ENCODE measurements around the gene TMEM232. TPM values are rescaled to one million over a fixed set of nuclear protein-coding genes. Genes with fewer than 3 reads are reported as not detected.
"Not testable (repeated sequence)": the region's sequence is repeated elsewhere in the genome, so short reads cannot be mapped to it uniquely, and the experiment has no call there.

Gene TMEM232
- polyA plus RNA-seq, 4 donors: 5.8 to 9.3 (median 7.9) TPM

DNA sequence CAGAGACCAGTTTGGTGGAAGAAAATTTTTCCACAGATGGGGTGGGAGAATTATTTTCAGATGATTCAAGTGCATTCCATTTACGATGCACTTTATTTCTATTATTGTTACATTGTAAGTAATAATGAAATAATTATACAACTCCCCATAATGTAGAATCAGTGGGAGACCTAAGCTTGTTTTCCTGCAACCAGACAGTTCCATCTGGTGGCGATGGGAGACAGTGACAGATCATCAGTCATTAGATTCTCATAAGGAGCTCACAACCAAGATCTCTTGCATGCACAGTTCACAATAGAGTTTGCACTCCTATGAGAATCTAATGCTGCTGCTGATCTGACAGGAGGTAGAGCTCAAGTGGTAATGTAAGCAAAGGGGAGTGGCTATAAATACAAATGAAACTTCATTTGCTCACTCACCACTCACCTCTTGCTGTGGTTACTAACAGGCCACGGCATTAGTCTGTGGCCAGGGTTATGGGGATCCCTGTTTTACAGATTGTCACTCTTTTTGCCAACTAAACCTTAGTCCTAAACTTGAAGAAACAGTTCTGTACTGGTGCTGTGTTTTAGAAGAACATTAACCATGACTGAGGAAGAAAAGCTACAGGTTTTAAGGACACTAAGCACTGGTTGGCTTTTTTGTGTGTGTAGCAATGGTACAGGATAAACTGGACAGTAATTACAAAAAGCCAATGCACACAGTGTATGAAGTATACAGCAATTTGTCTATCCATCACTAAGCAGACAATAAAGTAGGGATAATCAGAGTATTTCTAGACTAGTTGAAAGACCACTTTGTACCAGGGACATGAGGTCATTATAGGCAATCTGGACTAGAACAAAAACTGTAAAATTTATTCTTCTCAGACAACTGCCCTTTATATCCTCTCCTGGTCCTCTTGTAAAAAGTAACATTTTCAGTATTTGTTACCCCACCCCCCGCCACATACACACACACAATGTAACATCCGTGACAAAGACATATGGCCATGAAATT lies 9.9 kb downstream of the TMEM232 start:
- no peak for DNase-seq (ENCODE audit: low read depth in 4 of 4, low spot score in 3 of 4)

GRCh38 chr5:110707260-110707844 lies 19.1 kb downstream of the TMEM232 start:
- DNase-seq (ENCODE audit: low read depth in 4 of 4, low spot score in 3 of 4): no peak

DNA sequence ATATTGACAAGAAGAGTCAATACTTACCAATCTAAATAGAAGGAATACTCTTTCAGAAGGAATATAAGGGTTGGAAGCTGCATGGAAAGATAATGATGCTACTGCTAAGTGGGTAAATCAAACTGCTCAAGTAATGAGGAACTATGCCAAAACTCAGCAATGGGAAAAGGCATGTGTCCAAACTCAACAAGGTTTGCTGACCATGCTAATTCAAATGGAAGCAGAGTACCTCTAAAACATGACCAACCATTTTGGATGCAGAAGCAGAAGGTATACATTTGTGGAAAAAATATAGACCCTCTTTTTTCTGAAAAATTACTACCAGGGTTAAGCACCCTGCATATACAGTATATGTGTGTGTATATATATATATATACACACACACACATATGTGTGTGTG lies 21.1 kb downstream of the TMEM232 start:
- DNase-seq (ENCODE audit: low read depth in 4 of 4, low spot score in 3 of 4): no peak

- DNase-seq (ENCODE audit: low read depth in 4 of 4, low spot score in 3 of 4): no peak
These were observed 23.0 kb downstream of the TMEM232 start for GRCh38 chr5:110703481-110703880.

- DNase-seq (ENCODE audit: low read depth in 4 of 4, low spot score in 3 of 4): no peak
These were observed 23.8 kb downstream of the TMEM232 start for GRCh38 chr5:110702704-110703103.

GRCh38 chr5:110702300-110702699 lies 24.2 kb downstream of the TMEM232 start:
- no peak for DNase-seq (ENCODE audit: low read depth in 4 of 4, low spot score in 3 of 4)

GRCh38 chr5:110692669-110693068 lies 33.8 kb downstream of the TMEM232 start:
- not testable (repeated sequence) for DNase-seq (ENCODE audit: low read depth in 4 of 4, low spot score in 3 of 4)

GRCh38 chr5:110690587-110690986 lies 35.9 kb downstream of the TMEM232 start:
- not testable (repeated sequence) for DNase-seq (ENCODE audit: low read depth in 4 of 4, low spot score in 3 of 4)

- DNase-seq (ENCODE audit: low read depth in 4 of 4, low spot score in 3 of 4): no peak
These were observed 39.0 kb downstream of the TMEM232 start for GRCh38 chr5:110687485-110687884.

DNA sequence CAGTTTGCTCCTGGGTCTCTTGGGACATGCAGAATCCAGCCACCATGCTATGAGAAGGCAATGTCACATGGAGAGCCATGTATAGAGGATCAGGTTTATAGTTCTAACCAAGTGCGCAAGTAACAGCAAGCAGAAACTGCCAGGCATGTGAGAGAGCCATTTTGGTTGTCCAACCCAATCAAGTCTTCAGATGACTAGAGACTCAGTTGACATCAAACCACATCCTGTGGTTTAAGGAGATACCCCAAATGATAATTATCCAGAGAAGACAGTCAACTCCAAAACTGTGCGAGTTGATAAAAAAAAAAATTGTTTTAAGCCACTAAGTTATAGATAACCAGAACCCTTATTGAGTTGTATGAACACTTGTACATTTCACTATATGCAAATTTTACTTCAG lies 40.2 kb downstream of the TMEM232 start:
- DNase-seq (ENCODE audit: low read depth in 4 of 4, low spot score in 3 of 4): no peak

- DNase-seq (ENCODE audit: low read depth in 4 of 4, low spot score in 3 of 4): no peak
These were observed 44.5 kb downstream of the TMEM232 start for GRCh38 chr5:110681953-110682352.

GRCh38 chr5:110681109-110681508 lies 45.4 kb downstream of the TMEM232 start:
- DNase-seq (ENCODE audit: low read depth in 4 of 4, low spot score in 3 of 4): no peak

GRCh38 chr5:110676554-110676953 lies 49.9 kb downstream of the TMEM232 start:
- not testable (repeated sequence) for DNase-seq (ENCODE audit: low read depth in 4 of 4, low spot score in 3 of 4)

GRCh38 chr5:110665184-110665726 lies 61.2 kb downstream of the TMEM232 start:
- no peak for DNase-seq (ENCODE audit: low read depth in 4 of 4, low spot score in 3 of 4)

DNA sequence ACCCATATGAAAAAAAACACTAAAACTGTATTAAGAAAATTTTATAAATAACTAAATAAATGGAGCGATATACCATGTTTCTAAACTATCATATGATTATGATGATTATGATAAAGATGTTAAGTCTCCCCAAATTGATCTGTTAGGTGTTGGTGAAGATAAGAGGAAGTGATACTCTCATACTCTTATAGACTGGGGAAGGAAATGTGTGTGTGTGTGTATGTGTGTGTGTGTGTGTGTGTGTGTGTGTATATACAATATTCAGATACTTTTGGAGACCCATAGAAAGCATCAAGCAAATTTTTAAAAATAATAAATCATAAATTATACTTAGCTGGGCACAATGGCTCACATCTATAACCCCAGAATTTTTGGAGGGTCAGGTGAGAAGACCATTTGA lies 62.9 kb downstream of the TMEM232 start:
- no peak for DNase-seq (ENCODE audit: low read depth in 4 of 4, low spot score in 3 of 4)

DNA sequence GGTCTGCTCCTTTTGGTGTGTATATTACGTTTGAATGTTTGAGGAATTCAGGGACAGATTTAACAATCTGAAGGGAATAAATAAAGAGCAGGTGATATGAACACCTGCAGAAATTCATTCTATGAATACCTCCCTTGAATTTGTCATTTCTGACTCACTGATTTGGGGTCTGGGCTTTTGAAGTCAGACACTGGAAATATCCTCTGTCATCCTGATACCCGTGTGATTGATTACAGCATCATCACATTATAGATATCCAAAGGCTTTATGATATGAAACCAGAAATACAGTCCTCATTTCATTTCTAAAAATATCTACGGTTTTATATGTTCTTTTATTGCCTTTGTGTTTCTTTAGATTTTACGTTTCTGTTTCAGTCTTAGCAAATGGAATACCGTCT lies 68.5 kb downstream of the TMEM232 start:
- no peak for DNase-seq (ENCODE audit: low read depth in 4 of 4, low spot score in 3 of 4)

DNA sequence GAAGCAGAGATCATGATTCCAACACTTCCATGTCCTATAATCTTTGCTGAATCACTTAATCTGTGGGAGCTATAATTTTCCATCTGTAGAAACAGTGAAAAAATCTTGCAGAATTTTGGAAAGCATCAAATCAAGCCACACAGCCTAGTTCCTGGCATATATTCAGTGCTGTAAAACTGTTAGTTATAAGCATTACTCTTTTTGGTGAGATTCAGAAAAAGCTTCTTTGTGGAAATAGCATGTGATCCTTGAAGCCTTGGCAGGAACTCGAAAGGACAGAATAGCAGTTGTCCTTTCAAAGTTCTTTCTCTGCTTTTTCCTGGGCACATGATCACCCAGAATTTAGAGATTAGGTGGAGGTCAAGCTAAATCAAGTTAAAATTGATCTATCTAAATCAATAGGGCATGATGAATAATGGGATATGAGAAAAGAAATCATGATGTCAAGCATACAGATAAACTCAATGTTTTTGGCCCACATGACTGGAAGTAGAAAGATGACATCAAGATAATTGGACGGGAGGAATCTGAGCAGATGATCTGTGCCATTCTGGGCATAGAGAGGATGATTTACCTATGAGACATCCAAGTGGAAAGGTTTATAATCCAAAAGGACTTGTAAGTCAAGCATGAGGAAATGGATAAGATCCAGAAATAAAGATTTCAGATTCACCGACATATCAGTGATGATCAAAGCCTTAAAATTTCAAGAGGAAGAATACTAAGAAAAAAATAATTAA lies 73.1 kb downstream of the TMEM232 start:
- DNase-seq (ENCODE audit: low read depth in 4 of 4, low spot score in 3 of 4): no peak

DNA sequence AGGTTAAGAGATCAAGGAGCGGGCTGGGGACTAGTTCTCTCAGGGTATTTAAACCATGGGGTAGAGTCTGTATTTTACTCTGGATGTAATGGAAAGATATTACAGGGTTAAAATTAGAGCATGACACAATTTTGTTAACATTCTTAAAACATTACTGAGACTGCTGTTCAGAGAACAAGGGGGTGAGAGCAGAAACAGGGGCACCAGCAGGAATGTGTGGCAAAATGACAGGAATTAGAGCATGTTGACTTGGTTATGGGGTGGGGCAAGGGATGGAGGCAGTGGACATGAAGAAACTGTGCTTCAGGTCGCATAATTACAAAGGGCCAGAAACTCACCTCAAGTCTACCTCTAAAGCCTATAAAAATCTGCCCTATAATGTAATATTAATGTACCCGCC lies 75.0 kb downstream of the TMEM232 start:
- DNase-seq (ENCODE audit: low read depth in 4 of 4, low spot score in 3 of 4): no peak

DNA sequence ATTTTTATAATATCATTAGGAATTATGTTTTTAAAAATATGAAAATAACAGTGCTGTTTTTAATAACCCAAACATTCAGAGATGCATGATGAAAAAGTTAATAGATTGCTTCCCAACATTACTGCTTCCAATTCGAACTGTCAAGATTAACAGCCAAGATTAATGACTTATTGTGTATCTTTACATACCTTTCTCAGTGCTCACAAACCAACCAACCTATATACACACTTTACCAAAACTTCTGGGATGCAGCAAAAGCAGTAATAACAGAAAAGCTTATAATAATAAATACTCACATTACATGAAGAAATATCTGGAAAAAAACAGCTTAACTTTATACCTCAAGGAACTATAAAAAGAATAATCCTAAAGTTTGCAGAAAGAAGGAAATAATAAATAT lies 82.1 kb downstream of the TMEM232 start:
- no peak for DNase-seq (ENCODE audit: low read depth in 4 of 4, low spot score in 3 of 4)

DNA sequence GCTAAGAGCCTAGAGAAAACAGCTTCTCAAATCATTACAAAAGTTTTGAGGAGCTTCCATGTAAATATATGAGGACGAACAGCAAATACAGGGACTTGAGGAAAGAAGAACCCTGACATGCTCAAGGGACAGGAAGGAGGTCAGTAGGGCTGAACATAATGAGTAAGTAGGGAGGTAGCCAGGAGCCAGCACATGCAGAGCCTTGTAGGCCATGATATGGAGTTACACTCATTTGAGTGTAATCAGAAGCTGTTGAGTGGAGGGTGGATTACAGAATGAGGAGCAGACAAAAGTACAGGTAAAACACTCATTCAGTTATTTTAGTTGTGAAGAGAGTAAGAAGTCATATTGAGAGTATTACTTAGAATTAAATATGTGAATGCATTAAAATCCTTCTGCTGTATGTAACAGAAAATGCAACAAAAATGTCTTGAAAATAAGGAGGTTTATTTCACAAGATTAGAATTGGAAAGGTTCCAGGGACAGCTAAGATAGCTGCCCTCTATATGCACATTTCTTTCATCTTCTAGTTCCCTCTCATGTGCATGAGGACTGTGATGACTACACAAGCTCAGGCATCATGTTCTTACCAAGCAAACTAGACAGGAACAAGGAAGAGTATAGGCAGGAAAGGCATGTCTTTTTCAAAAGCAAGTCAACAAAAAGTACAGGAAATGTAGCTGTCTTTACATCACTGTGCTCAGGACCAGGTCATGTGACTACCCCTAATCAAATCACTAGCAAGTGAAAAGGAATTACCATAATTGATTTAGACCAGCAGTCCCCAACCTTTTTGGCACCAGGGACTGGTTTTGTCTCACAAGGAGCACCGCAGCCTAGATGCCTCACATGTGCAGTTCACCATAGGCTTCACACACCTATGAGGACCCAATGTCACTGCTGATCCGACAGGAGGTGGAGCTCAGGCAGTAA lies 87.2 kb downstream of the TMEM232 start:
- DNase-seq (ENCODE audit: low read depth in 4 of 4, low spot score in 3 of 4): no peak
